HG03460 (cell line): Measurements from ENCODE around the gene KCNJ18.
"Not testable (repeated sequence)": the region's sequence is repeated elsewhere in the genome, so short reads cannot be mapped to it uniquely, and the experiment has no call there.

Experiments
- ATAC-seq: cut with Tn5 transposase; IDR thresholded peaks from one replicate; pipeline ENCODE4 v1.9.1; 2021; ENCODE audit not compliant: unreplicated experiment

The KCNJ18 gene

DNA sequence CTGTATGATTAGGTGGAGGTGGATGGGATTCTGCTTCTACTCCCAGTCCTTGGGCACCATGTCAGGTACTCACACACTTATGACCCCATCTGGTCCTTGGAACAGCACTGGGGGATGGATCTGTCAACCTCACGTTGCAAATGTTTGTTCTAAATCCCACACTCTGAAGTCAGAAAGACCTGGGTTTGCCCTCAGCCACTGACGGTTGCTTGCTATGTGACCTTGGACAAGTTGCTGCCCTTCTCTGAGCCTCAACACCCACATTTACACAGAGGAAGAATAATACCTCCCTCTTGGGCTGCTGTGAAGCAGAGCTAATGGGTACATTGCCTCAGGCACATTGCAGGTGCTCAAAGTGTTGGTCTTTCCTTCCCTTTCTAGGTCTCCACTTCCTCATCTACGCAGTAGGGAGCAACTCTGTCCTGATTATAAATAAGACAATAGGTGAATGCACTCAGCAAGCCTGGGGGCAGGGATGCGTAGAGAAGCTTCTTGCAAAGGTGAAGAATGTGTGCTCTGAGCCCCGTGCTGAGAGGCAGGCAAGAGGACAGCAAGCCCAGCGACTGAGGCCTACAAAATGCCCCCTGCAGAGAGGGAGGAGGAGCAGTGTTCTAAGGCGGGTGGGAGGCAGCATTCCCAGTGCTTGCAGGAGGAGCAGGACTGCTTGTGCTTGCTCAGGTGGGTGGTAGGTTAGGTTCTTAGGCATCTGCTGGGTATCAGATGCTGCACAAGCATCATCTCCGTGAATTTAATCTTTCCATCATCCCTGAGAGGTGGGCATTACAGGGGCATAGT lies 21.8 kb upstream of the KCNJ18 start:
- ATAC-seq: not testable (repeated sequence)

DNA sequence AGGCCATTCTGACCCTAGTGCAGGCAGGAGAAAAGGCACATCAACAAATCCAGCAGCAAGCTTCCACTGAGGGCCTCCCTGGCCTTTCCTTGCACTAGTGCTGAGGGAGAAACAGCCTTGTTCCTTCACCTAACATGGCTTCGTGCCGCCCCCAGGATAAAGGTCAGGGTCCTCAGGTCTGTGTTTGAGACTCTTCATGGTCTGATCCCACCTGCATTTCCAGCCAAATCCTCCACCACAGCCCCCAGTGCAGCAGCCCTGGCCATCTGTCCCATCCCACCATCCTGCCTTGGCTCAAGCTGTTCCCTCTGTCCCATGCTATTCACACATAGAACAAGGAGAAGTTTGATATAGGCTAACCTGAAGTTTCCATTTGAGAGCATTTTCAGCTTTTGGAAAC lies 20.9 kb upstream of the KCNJ18 start:
- ATAC-seq: not testable (repeated sequence)

DNA sequence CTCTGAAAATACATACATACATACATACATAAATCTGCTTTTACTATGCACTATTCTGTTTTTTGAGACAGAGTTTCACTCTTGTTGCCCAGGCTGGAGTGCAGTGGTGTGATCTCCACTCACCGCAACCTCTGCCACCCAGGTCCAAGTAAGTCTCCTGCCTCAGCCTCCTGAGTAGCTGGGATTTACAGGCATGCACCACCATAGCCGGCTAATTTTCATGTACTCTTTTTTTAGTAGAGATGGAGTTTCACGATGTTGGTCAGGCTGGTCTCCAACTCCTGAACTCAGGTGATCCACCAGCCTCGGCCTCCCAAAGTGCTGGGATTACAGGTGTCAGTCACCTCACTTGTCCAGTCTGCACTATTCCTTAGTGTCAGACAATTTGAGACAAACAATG lies 20.5 kb upstream of the KCNJ18 start:
- not testable (repeated sequence) for ATAC-seq

DNA sequence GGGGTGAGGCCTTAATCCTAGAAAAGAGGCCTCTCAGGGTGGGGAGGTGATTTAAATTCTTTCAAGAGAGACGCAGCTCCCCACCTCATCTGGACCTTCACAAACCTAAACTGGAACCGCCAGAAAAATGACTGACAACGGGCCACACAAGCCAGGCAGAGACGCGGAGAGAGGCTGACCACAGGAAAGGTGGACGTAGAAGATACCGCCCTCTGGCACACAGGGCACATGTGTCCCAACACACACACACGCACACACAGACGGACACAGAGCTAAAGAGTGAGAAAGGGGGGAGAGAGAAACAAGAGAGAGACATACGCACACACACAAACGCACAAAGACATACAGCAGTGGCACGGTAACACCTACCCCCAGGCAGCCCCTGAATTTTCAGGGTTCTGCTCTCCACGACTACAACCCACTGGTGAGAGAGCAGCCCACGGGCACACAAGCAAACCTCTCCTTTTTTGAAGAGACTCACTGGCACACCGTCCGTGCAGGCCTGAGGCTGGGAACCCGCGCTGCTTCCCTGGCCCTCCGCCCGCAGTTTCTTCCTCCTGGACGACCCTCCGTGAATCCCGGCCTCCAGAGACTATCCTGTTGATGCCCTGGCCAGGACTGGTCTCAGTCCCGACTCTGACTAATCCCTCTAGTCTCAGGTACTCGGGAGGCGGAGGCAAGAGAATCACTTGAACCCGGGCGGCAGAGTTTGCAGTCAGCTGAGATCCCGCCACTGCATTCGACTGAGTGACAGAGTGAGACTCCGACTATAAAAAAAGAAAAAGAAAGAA lies 18.7 kb upstream of the KCNJ18 start:
- ATAC-seq: not testable (repeated sequence)

DNA sequence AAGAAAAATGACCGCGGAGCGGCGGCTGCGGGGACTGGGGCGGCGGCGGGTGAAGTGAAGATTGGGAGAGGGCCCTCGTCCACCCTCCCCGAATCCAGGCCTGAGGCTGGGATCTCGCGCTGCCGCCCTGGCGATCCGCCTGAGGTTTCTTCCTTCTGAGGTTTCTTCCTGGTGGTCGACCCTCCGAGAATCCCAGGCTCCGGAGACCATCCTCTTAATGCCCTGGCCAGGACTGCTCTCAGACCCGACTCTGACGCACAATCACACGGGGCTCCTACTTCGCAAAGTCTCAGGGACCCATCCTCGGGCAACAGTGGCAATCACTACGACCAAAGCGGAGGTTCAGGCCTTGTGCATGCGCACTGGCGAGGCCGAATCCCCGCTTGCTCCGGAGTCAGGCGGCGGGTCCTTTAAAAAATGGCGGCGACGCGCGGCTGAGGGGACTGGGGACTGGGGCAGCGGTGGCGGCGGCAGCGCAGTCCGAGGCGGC lies 18.0 kb upstream of the KCNJ18 start:
- ATAC-seq: no peak

DNA sequence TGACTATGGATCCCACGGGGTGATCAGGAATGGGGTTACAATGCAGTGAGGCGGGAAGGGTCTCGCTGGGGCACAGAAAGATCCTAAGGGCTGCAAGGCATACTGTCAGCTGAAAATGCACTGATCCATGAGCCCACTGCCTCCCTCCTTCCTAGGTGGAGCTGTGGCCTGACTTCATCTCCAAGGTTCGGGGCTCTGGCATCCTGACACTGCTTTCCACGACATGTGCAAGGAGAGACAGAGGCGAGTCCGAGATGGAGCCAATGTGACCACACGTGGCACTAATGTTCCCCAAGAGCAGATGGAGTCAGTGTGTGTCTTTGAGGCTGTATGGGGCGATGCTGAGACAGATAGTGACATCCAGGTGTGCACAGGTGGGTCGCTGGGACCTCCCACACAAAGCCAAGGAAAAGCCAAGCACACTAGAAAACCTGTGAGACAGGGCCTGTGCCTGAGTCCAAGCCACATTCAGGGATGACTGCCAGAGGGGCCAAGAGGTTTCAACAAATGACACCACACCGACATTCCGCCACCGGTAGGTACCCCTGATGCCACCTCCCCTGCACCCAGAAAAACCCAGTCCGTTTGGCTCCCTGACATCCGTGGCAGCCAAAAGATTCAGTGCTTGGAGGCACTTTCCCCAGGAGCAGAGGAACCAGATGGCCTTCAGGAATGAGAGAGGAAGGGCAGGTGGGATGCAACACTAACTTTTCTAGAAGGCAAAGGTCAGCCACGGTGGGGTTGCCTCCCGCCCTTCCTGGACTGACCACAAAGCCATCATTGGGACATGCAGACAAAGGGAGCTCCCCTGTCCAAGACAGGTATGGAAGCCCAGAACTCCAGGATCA lies 17.2 kb upstream of the KCNJ18 start:
- not testable (repeated sequence) for ATAC-seq

DNA sequence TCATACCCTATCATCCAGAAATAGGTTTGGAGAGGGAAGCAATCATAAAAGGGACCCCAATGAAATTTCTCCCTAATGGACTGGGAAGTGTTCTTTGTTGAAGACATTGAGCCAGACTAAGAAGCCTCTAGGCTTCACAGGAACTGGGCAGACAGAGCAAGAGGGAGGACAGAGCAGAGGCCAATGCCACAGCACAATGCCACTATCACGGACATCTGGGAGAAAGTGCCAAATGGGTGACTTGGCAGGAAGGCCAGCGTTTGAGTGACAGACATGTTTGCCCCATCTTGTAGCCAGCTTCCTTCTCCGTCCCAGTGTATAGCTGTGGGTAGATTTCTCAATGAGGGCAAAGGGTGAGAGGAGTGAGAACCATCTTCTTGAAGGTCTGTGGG lies 16.6 kb upstream of the KCNJ18 start:
- not testable (repeated sequence) for ATAC-seq

DNA sequence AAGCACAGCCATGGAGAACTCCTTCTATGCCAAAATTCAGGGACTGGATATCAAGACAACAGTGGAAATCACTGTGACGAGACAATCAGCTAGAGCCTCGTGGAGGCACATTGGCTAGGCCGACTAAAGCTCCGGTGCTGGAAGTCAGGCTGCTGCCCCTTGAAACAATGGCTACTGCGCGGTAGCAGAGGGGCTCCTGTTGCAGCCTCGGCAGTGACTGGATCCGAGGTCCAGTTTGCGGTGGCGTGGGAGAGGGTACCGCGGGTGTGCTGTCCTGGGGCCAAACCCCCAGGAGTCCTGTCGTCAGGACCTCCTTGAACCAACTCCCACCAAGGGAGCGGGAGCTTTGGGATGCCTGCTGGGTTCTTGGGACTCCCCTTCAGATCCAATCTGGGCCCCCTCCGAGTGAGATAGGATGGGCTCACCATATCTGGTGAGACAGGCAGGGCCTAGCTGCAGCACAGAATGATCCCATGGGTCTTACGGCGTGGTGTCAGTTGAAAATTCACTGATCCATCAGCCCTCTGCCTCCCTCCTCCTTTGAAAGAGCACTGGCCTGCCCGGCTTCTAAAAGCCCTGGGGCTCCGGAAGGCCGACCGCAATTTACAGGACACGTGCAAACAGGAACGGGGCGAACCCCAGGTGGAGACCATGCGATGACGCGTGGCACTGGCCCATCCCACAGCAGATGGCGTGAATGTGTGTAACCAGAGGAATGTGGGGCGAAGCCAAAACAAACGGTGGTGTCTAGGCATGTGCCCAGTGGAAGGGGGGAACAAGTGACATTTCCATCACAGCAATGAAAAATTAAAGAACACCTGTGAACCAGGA lies 15.8 kb upstream of the KCNJ18 start:
- ATAC-seq: no peak

DNA sequence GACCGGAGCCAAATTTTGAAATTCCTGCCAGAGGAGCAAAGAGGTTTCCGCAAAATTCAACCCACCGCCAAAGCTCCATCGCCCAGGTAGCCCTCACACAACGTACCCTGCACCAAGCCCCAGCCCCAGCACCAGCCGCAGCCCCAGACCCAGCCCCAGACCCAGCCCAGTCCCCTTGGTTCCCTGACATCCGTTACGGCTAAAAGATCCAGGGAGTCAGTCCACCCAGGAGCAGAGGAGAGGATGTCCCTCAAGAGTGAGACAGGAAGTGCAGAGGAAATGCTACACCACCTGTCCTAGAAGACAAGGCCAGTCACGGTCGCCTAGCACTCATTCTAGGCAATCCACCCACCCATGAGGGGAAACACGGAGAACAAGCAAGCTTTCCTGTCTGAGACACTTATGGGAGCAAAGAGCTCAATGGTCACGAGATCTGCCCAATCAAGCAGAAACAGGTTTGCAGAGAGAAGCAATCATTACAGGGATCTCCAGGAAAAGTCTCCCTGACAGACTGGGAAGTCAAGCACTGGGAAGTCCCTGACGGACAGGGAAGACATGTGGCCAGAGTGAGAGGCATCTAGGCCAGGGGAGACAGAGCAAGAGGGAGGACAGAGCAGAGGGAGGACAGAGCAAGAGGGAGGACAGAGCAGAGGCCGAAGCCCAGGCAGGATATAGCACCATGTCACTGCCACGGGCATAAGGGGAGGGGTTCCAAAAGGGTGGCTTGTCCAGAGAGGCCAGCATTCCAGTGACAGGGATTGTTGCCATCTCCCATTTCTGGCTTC lies 15.0 kb upstream of the KCNJ18 start:
- ATAC-seq: no peak

DNA sequence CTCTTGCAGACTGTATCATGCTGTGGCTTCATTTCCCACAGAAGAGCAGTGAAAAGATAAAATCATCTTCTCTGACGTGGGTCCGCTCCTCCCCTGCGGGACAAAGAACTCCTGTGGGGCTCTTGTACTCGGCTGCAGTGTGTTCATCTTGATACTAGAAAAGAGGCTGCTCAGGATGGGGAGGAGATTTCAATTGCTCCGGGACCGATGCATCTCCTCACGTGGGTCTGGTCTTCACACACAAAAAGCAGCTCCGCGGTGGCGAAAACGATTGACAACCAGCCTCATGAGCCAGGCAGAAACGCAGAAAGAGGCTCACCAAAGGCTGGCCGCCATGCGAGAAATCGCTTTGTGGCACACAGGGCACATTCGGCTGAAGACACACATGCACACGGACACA lies 14.4 kb upstream of the KCNJ18 start:
- no peak for ATAC-seq

DNA sequence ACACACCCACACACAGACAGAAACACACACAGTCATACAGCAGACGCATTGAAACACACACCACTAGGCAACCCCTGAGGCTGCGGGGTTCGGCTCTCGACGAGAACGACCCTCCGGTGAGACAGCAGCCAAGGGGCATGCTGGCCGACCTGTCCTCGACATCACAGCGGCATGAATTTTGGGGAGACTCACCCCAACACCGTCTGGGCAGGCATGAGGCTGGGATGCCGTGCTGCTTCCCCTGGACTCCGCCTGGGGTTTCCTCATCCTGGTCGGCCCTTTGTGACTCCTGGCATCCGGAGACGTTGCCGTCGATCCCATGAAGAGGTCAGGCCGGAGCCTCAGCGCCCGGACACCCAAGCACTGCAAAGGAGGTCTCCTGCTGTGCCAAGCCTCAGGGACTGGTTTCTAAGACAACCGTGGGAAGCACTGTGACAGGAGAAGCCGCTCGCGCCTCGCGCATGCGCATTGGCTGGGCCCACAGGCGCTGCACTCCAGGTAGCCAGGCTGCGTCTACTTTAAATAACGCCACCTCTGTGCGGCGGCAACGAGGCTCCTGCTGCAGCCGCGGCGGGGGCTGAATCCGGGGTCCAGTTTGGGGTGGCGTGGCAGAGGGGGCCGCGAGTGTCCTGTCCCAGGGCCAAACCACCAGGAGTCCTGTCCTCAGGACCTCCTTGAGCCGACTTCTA lies 13.8 kb upstream of the KCNJ18 start:
- no peak for ATAC-seq

DNA sequence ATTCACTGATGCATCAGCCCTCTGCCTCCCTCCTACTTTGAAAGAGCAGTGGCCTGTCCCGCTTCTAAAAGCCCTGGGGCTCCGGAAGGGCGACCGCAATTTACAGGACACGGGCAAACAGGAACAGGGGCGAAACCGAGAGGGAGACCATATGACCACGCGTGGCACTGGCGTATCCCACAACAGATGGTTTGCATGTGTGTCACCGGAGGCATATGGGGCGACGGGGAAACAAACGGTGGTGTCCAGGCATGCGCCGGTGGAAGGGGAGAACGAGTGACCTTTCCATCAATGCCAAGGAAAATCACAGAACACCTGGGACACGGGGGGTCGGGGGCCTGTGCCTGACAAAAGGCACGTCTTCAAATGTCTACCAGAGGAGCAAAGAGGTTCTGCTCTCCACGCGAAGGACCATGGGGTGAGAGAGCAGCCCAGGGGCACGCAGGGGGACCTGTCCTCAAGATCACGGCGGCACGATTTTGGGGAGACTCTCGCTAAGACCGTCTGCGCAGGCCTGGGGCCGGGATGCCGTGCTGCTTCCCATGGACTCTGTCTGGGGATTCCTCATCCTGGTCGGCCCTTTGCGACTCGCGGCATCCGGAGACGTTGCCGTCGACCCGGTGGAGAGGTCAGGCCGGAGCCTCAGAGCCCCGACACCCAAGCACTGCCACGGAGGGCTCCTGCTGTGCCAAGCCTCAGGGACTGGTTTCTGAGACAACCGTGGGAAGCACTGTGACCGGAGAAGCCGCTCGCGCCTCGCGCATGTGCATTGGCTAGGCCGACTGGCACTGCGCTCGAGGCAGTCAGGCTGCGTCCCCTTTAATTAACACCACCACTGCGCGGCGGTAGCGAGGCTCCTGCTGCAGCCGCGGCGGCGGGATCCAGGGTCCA lies 12.8 kb upstream of the KCNJ18 start:
- ATAC-seq: no peak

DNA sequence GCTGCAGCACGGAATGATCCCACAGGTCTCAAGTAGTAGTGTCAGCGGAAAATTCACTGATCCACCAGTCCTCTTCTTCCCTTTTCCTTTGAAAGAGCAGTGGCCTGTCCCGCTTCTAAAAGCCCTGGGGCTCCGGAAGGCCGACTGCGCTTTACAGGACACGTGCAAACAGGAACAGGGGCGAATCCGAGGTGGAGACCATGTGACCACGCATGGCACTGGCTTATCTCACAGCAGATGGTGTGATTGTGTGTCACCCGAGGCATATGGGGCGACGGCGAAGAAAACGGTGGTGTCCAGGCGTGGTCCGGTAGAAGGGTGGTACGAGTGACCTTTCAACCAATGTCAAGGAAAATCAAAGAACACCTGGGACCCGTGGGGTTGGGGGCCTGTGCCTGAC lies 12.0 kb upstream of the KCNJ18 start:
- ATAC-seq: no peak

DNA sequence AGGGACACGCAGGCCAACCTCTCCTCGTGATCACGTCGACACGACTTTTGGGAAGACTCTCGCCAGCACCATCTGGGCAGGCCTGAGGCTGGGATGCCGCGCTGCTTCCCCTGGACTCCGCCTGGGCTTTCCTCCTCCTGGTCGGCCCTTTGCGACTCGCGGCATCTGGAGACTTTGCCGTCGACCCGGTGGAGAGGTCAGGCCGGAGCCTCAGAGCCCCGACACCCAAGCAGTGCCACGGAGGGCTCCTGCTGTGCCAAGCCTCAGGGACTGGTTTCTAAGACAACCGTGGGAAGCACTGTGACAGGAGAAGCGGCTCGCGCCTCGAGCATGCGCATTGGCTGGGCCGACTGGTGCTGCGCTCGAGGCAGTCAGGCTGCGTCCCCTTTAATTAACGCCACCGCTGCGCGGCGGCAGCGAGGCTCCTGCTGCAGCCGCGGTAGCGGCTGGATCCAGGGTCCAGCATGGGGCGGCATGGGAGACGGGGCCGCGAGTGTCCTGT lies 11.4 kb upstream of the KCNJ18 start:
- not testable (repeated sequence) for ATAC-seq

DNA sequence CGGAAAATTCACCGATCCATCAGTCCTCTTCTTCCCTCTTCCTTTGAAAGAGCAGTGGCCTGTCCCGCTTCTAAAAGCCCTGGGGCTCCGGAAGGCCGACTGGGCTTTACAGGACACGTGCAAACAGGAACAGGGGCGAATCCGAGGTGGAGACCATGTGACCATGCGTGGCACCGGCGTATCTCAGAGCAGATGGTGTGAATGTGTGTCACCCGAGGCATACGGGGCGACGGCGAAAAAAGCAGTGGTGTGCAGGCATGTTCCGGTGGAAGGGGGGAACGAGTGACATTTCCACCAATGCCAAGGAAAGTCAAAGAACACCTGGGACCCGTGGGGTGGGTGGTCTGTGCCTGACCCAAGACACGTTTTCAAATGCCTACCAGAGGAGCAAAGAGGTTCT lies 10.7 kb upstream of the KCNJ18 start:
- ATAC-seq: not testable (repeated sequence)

DNA sequence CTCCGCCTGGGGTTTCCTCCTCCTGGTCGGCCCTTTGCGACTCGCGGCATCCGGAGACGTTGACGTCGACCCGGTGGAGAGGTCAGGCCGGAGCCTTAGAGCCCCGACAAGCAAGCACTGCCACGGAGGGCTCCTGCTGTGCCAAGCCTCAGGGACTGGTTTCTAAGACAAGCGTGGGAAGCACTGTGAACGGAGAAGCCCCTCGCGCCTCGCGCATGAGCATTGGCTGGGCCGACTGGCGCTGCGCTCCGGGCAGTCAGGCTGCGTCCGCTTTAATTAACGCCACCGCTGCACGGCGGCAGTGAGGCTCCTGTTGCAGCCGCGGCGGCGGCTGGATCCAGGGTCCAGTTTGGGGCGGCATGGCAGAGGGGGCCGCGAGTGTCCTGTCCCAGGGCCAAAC lies 10.2 kb upstream of the KCNJ18 start:
- not testable (repeated sequence) for ATAC-seq

DNA sequence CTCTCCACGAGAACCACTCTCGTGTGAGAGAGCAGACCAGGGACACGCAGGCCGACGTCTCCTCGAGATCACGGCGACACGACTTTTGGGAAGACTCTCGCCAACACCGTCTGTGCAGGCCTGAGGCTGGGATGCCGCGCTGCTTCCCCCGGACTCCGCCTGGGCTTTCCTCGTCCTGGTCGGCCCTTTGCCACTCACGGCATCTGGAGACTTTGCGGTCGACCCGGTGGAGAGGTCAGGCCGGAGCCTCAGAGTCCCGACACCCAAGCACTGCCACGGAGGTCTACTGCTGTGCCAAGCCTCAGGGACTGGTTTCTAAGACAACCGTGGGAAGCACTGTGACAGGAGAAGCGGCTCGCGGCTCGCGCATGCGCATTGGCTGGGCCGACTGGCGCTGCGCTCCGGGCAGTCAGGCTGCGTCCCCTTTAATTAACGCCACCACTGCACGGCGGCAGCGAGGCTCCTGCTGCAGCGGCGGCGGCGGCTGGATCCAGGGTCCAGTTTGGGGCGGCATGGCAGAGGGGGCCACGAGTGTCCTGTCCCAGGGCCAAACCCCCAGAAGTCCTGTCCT lies 9.1 kb upstream of the KCNJ18 start:
- ATAC-seq: not testable (repeated sequence)
